Cortex of kidney (tissue), 1 donor: ENCODE measurements around the gene ADD1.
"Not testable (repeated sequence)": the region's sequence is repeated elsewhere in the genome, so short reads cannot be mapped to it uniquely, and the experiment has no call there.

Source experiments
- DNase-seq: peaks from one replicate; lab custom pipeline; 2025; lab: John Stamatoyannopoulos, UW

The ADD1 gene

DNA sequence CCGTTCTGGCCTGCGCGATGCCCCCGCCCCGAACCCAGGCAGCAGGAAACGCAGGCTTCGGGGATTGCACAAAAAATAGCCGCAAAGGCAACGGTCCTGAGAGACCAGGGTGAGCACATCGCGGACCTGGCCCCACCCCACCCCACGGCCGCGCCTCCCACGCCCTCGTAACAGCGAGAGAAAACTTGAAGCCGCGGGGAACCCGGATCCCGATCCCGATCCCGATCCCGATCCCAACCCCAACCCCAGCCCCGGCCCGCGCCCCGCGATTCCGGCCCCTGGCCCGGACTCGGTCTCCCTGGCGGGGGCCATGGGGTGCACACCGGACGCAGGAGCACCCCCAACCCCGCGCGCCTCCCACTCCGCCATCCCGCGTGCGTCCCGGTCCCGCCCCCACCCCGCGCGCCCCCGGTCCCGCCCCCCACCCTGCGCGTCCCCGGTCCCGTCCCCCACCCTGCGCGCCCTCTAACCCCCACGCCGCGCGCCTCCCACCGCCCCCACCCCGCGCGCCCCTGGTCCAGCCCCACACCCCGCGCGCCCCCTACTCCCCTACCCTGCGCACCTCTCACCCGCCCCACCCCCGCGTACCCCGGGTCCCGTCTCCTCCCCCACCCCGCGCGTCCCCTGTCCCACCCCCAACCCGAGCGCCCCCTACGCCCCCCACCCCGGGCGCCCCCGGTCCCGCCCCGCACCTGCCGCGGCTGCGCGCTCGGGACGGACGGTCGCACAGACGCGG lies 90.6 kb downstream of the ADD1 start:
- no peak for DNase-seq

GRCh38 chr4:2934813-2935761 lies 91.4 kb downstream of the ADD1 start:
- no peak for DNase-seq

DNA sequence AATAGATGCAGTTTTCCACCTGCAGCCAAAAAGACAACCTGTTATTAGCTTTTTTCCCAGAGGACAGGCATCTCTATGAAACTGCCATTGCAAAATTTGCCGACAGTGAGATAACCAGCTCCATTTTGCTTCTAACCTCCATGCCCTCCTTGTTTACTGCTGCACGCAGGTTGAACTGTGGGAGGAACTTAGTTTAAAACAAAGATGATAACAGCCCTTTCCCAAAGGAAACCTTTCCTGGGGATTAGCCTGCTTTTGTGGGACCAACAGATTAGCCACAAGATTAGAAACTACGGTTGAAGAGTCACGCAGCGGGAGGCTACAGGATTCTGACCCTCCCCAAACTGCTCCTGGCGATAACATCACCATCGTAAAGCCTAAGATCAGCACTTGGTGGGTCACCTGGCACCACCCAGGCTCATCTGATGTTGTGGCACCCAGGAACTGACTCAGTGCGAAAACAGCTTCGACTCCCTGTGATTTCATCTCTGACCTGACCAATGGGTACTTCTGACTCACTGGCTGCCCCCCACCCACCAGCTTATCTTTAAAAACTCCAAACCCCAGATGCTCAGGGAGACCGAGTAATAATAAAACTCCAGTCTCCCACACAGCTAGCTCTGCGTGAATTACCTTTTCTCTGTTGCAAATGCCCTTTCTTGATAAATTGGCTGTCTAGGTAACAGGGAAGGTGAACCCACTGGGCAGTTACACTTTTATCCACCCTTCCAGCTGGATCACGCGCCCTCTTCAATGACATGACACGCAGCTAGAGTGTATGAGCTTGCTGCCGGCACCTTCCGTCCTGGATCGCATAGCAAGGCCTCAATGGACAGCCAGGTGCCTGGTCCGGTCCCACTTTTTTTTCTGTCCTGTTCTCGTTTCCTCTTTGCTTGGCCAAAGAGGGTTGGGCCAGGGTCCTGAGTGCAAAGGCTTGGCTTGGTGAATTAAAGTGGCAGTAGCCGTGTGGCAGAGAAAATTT lies 92.4 kb downstream of the ADD1 start:
- DNase-seq, result no peak

DNA sequence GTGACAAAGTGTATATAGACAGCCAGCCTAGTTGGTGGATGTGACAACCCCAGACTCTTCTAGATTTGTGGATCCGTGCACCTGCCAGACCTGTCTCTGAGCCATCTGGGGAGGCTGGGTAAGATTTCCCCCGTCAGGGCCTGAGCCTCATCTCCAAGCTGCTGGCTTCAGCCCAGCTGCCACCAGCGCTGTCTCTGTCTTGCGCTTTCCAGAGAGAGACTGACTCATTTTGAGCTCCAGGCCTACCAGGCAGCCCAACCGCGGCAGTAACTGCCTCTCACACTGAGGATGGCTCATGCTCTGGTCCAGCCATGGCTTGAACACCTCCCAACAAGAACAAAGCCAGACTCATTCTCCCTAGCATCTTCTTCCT lies 93.1 kb downstream of the ADD1 start:
- no peak for DNase-seq

GRCh38 chr4:2937146-2937857 lies 93.7 kb downstream of the ADD1 start:
- DNase-seq, result no peak

DNA sequence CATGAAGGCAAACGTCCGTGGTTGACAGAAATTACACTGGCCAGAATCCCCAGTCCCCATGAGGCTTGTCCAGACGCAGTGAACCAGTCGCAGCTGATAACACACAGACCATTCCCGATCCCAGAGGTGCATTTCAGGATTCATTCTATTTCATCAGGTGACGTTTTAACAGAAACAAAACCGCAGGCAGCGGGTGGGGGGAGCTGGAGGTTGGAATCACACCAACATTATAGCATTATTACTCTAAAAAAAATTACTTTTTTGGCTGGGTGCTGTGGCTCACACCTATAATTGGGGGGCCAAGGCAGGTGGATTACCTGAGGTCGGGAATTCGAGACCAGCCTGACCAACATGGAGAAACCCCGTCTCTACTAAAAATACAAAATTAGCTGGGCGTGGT lies 94.3 kb downstream of the ADD1 start:
- no peak for DNase-seq

- DNase-seq, result not testable (repeated sequence)
These were observed 94.8 kb downstream of the ADD1 start for GRCh38 chr4:2938411-2938810.

DNA sequence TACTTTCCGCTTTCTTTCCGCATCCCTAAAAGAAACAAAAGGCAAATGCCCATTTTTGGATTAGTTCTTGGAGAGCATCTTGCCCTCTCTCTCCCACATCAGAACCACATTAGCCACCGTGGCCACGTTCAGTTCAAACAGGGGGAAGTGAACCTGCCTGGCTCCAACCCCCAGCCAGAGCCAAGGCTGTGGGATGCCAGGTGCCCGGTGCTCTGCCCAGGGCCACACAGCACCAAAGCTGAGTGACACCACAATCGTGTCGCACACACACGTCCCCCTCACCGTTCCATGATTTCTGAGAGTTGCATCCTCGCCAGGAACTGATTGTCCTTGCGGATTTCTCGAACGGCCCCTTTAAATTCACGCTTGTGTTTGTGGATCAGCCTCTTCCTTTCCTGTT lies 95.3 kb downstream of the ADD1 start:
- DNase-seq, result no peak

- DNase-seq, result no peak
These were observed 96.0 kb downstream of the ADD1 start for GRCh38 chr4:2939383-2940243.

DNA sequence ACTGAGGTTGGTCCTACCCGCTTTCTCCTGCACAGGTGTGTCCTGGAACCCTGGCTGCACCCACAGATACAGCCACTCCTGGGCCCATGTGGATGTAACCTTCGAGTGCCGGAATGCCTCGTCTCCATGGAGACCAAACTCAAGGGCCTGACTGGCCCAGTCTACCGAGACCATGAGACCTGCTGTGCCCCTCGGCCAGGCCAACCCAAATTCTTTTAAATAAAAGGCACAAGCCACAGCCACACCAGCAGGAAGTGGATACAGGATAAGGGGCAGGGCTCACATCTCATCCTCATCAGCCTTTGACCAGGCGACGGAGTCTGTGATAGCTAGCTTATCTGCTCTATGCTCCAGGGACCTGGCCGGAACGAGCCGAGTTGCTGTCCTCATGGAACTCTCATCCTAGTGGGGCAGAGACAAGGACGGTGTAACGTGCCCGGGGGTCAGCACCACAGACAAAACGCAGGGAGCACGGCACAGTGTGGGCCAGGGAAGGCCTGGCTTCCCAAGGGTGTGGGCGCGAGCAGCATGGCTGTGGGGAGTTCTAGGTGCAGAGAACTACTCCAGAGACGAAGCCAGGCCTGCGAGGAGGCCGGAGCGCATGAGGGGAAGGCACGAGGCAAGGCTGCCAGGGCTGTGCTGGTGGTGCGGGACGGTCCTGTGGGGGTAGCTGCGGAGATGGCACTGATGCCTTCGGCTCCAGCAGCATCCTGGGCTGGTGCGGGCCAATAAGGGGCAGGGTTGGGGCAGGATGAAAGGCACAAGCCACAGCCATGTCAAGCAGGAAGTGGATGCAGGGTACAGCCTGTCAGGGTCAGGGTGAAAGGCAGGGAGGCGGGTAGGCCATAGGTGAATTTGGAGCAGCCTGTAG lies 96.9 kb downstream of the ADD1 start:
- DNase-seq, result no peak

- no peak for DNase-seq
These were observed 97.7 kb downstream of the ADD1 start for GRCh38 chr4:2941138-2942036.

GRCh38 chr4:2942037-2942531 lies 98.4 kb downstream of the ADD1 start:
- no peak for DNase-seq

DNA sequence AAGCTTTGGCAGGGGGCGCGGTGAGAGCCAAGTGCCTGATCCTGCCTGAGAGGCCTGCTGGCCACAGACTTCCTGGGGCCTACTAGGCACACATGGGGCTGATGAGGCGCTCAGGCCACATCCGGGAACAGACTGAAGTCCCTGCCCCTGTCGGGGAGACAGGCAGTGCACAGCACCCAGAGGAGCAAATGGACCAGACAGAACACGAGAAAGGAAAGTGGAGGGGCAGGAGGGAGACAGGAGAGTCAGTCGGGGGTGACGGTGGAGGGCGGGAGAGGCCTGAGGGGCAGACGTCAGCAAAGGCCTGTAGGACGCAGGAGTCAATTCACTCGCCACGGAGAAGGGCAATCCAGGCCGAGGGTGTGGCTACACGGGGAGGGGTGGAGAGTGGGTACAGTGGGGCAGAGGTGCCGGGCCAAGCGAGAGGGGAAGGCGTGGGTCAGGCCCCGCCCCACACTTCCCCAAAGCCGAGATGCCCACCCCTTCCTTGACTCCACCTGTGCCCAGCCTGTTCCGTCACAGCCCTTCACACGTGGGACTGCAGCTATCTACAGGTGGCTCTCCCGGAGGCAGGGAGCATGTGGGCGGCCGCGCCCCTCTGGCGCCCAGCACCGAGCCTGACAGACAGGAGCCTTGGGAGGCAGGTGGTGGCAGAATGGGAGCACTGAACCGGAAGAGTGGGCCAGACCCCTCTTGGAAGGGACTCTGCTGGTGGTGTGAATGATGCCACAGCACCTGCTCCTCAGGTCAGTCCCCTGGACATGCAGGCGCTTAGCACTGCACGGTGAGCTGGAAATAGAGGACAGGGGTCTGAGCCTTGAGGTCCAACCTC lies 99.1 kb downstream of the ADD1 start:
- DNase-seq, result no peak

GRCh38 chr4:2943364-2944090 lies 99.9 kb downstream of the ADD1 start:
- DNase-seq, result no peak

- DNase-seq, result no peak
These were observed 100.4 kb downstream of the ADD1 start for GRCh38 chr4:2944091-2944482.
